Activated CD8-positive, alpha-beta memory T cell treated with anti-CD3 and anti-CD28 coated beads, Interleukin-2, amount 10 ng/mL, durations not matched to agents 7 days and 5 days (primary cell): ENCODE data around the gene PRIM2. TPM values are rescaled to one million over a fixed set of nuclear protein-coding genes. Genes with fewer than 3 reads are reported as not detected.
"Not testable (repeated sequence)": the region's sequence is repeated elsewhere in the genome, so short reads cannot be mapped to it uniquely, and the experiment has no call there.

Experiments used
- ATAC-seq: fragments of 150-1000 bp; cut with Tn5 transposase; one replicate; pipeline ENCODE4 v1.10.0; 2021; ENCODE audit warnings: moderate library complexity
- CTCF ChIA-PET: fragments of 350-600 bp; sonication (Branson Sonifier 250); formaldehyde crosslinking; loops from one replicate; lab custom pipeline; 2021; ENCODE audit warnings: antibody characterized with exemption; lab: Charles Lee
- DNase-seq: peaks from one replicate; pipeline ENCODE4 v3.0.0-alpha.2; 2020
- H3K27ac Mint-ChIP-seq: one replicate; pipeline ENCODE4 v1.8.0; 2021; ENCODE audit warnings: mild to moderate bottlenecking, mixed read lengths
- H3K27me3 Mint-ChIP-seq: one replicate; pipeline ENCODE4 v1.8.0; 2021; ENCODE audit warnings: mixed read lengths
- H3K36me3 Mint-ChIP-seq: one replicate; pipeline ENCODE4 v1.8.0; 2021; ENCODE audit warnings: mild to moderate bottlenecking, mixed read lengths
- H3K4me1 Mint-ChIP-seq: one replicate; pipeline ENCODE4 v1.8.0; 2021; ENCODE audit warnings: mixed read lengths
- H3K4me3 Mint-ChIP-seq: one replicate; pipeline ENCODE4 v1.8.0; 2021; ENCODE audit warnings: mild to moderate bottlenecking, moderate library complexity, mixed read lengths
- H3K9me3 Mint-ChIP-seq: one replicate; pipeline ENCODE4 v1.8.0; 2022; ENCODE audit warnings: low read depth, mixed read lengths
- total RNA-seq, 2 experiments: library from RNA; stranded (reverse); gene quantifications; one replicate each; pipeline ENCODE4 v1.2.3, GENCODE V29; 2021

Gene PRIM2
- total RNA-seq, 2 experiments from 2014 or later = 36.2 to 42.8 TPM

- H3K27me3 Mint-ChIP-seq, H3K36me3 Mint-ChIP-seq, H3K4me3 Mint-ChIP-seq, ATAC-seq, H3K27ac Mint-ChIP-seq, H3K9me3 Mint-ChIP-seq, DNase-seq, H3K4me1 Mint-ChIP-seq, CTCF ChIA-PET: not testable (repeated sequence)
Measured at GRCh38 chr6:57579489-57579888, 262.1 kb downstream of the PRIM2 start.

- ATAC-seq, H3K4me1 Mint-ChIP-seq, H3K27me3 Mint-ChIP-seq, H3K36me3 Mint-ChIP-seq, CTCF ChIA-PET, DNase-seq, H3K27ac Mint-ChIP-seq, H3K9me3 Mint-ChIP-seq, H3K4me3 Mint-ChIP-seq: not testable (repeated sequence)
Measured at GRCh38 chr6:57581586-57581985, 264.2 kb downstream of the PRIM2 start.

GRCh38 chr6:57601105-57601504 is 283.7 kb downstream of the PRIM2 start:
- H3K4me3 Mint-ChIP-seq, H3K27me3 Mint-ChIP-seq, H3K4me1 Mint-ChIP-seq, DNase-seq, H3K27ac Mint-ChIP-seq, H3K9me3 Mint-ChIP-seq, CTCF ChIA-PET, ATAC-seq: not testable (repeated sequence)
- peaks cover 14% of the 10 kb centered on the region for H3K36me3 Mint-ChIP-seq

GRCh38 chr6:57605303-57605702 is 287.9 kb downstream of the PRIM2 start:
- H3K4me1 Mint-ChIP-seq, H3K9me3 Mint-ChIP-seq, DNase-seq, H3K27ac Mint-ChIP-seq, H3K4me3 Mint-ChIP-seq, CTCF ChIA-PET, ATAC-seq, H3K27me3 Mint-ChIP-seq: not testable (repeated sequence)
- peaks cover 29% of the 10 kb centered on the region for H3K36me3 Mint-ChIP-seq

- H3K27ac Mint-ChIP-seq, DNase-seq, CTCF ChIA-PET, ATAC-seq, H3K27me3 Mint-ChIP-seq, H3K4me3 Mint-ChIP-seq, H3K4me1 Mint-ChIP-seq, H3K9me3 Mint-ChIP-seq: not testable (repeated sequence)
- peaks cover 29% of the 10 kb centered on the region for H3K36me3 Mint-ChIP-seq
Measured at GRCh38 chr6:57606331-57606730, 288.9 kb downstream of the PRIM2 start.

GRCh38 chr6:57610612-57611011 is 293.2 kb downstream of the PRIM2 start:
- peaks cover 21% of the 10 kb centered on the region for H3K36me3 Mint-ChIP-seq
- H3K9me3 Mint-ChIP-seq, CTCF ChIA-PET, ATAC-seq, H3K27me3 Mint-ChIP-seq, DNase-seq, H3K4me3 Mint-ChIP-seq, H3K4me1 Mint-ChIP-seq, H3K27ac Mint-ChIP-seq: not testable (repeated sequence)

- H3K27ac Mint-ChIP-seq = peak overlapping the region; percentile 33
- CTCF ChIA-PET, H3K4me3 Mint-ChIP-seq, DNase-seq, H3K4me1 Mint-ChIP-seq, H3K27me3 Mint-ChIP-seq, H3K9me3 Mint-ChIP-seq, ATAC-seq: not testable (repeated sequence)
- peaks cover 12% of the 10 kb centered on the region for H3K36me3 Mint-ChIP-seq
Measured at GRCh38 chr6:57618959-57619358, 301.5 kb downstream of the PRIM2 start.

- H3K27ac Mint-ChIP-seq, CTCF ChIA-PET: not testable (repeated sequence)
Measured at GRCh38 chr6:57631773-57632172, 314.3 kb downstream of the PRIM2 start.

GRCh38 chr6:57658526-57658925 is 341.1 kb downstream of the PRIM2 start:
- H3K27ac Mint-ChIP-seq, H3K4me3 Mint-ChIP-seq, CTCF ChIA-PET, ATAC-seq, H3K9me3 Mint-ChIP-seq, H3K36me3 Mint-ChIP-seq, H3K4me1 Mint-ChIP-seq, DNase-seq, H3K27me3 Mint-ChIP-seq: not testable (repeated sequence)

More at GRCh38 chr6:57631773-57632172, 314.3 kb downstream of the PRIM2 start:
- H3K36me3 Mint-ChIP-seq = peaks cover 13% of the 10 kb centered on the region
- not testable (repeated sequence) for H3K4me3 Mint-ChIP-seq, H3K9me3 Mint-ChIP-seq, ATAC-seq, DNase-seq, H3K27me3 Mint-ChIP-seq, H3K4me1 Mint-ChIP-seq

- CTCF ChIA-PET, H3K4me3 Mint-ChIP-seq, H3K4me1 Mint-ChIP-seq, H3K9me3 Mint-ChIP-seq, H3K27ac Mint-ChIP-seq, H3K27me3 Mint-ChIP-seq, H3K36me3 Mint-ChIP-seq, DNase-seq, ATAC-seq: not testable (repeated sequence)
Measured at GRCh38 chr6:57659794-57660193, 342.4 kb downstream of the PRIM2 start.

- H3K27me3 Mint-ChIP-seq, DNase-seq, ATAC-seq, H3K27ac Mint-ChIP-seq, CTCF ChIA-PET, H3K9me3 Mint-ChIP-seq, H3K36me3 Mint-ChIP-seq, H3K4me1 Mint-ChIP-seq, H3K4me3 Mint-ChIP-seq: not testable (repeated sequence)
Measured at GRCh38 chr6:57660940-57661339, 343.5 kb downstream of the PRIM2 start.

- H3K27ac Mint-ChIP-seq, DNase-seq, H3K36me3 Mint-ChIP-seq, ATAC-seq, H3K9me3 Mint-ChIP-seq, H3K4me1 Mint-ChIP-seq, H3K27me3 Mint-ChIP-seq, CTCF ChIA-PET, H3K4me3 Mint-ChIP-seq: not testable (repeated sequence)
Measured at GRCh38 chr6:57668108-57668507, 350.7 kb downstream of the PRIM2 start.

GRCh38 chr6:57671237-57671636 is 353.8 kb downstream of the PRIM2 start:
- H3K36me3 Mint-ChIP-seq, DNase-seq, CTCF ChIA-PET: not testable (repeated sequence)

GRCh38 chr6:57671937-57672627 is 354.7 kb downstream of the PRIM2 start:
- ATAC-seq, H3K36me3 Mint-ChIP-seq, H3K4me3 Mint-ChIP-seq, H3K4me1 Mint-ChIP-seq, CTCF ChIA-PET, H3K9me3 Mint-ChIP-seq, DNase-seq, H3K27me3 Mint-ChIP-seq, H3K27ac Mint-ChIP-seq: not testable (repeated sequence)

More at GRCh38 chr6:57671237-57671636, 353.8 kb downstream of the PRIM2 start:
- H3K4me1 Mint-ChIP-seq, H3K9me3 Mint-ChIP-seq, H3K27me3 Mint-ChIP-seq, ATAC-seq, H3K4me3 Mint-ChIP-seq, H3K27ac Mint-ChIP-seq: not testable (repeated sequence)
